Stimulated activated CD8-positive, alpha-beta memory T cell treated with anti-CD3 and anti-CD28 coated beads, Interleukin-12 subunit alpha, Interleukin-12 subunit beta, amount 100 ng/mL, for 1 hour (primary cell): ENCODE results near the gene NDFIP1.

Experiments
- DNase-seq: peaks from one replicate; pipeline ENCODE4 v3.0.0-alpha.2; 2020; ENCODE audit warnings: low read depth

NDFIP1 gene

GRCh38 chr5:142189813-142190212 is 81.2 kb downstream of the NDFIP1 start:
- DNase-seq = no peak

- DNase-seq = no peak
Measured at GRCh38 chr5:142191776-142192175, 83.2 kb downstream of the NDFIP1 start.

- DNase-seq = no peak
Measured at GRCh38 chr5:142192286-142193113, 83.9 kb downstream of the NDFIP1 start.

DNA sequence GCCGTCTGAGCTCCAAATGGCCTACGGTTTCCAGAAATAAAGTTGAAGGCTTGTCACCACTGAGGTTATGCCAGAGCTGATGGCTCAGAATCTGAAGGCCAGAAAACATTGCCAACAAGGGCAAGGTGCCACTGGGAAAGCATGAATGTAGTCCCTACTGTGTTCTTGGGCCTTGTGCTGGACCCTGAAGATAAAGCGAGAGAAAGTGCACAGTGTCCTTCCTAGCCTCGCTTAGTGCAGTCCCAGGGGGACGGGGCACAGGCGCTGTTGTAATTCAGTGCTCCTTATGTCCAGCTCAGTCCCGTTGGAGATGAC is 84.5 kb downstream of the NDFIP1 start:
- no peak for DNase-seq

- no peak for DNase-seq
Measured at GRCh38 chr5:142197098-142197497, 88.5 kb downstream of the NDFIP1 start.

DNA sequence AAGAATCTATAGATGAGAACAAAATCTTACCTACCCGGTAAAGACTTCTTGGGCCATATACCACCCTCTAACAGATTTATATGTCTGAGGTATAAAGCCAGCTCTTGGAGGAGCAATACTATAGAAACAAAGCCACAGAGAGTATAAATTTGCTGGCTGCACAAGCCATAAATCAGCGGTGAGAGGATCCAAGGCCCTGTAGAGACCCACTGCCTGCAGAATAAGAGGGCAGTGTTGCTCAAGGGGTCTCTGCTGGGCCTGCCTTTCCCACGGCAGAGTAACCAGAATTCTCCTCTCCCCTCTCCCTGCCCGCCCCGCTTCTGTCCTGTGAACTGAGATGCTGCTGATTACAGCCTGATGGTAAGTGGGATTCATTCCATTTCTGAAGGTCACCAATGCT is 89.2 kb downstream of the NDFIP1 start:
- DNase-seq = no peak

DNA sequence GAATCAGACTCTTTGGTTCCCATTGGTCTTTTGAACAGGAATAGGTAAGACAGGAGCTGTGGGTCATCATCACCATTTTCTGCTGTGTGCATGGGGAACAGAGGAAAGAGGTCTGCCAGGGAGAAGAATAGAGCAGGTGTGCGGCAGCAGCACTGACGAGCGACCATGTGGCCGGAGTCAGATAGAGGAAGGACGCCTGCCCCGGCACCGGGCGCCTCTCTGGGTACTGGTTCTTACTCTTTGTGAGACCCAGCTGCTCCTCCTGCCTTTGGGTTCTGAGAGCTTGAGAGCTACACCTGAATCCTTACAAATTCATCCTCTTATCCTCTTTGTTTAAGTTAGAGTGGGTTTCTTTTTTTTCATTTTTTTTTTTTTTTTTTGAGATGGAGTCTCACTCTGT is 90.8 kb downstream of the NDFIP1 start:
- DNase-seq = no peak

DNA sequence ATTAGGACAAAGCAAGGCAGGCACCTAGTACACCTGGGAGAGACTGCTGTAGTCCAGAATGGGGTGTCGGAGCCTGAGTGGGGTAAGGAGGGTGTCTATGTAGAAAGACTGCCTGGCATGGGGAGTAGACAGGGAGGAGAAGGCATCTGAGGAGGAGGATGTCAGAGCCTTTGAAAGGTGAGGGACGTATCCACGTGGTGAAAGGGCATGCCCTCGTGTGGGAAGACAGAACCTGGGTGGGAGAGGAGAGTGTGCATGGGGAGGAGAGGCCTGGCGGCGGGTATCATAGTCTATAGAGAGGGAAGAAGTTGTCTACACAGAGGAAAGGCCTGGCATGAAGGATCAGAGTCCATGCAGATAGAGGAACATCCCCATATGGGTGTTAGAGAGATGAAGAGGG is 91.8 kb downstream of the NDFIP1 start:
- DNase-seq = no peak

GRCh38 chr5:142201471-142201887 is 92.9 kb downstream of the NDFIP1 start:
- no peak for DNase-seq

DNA sequence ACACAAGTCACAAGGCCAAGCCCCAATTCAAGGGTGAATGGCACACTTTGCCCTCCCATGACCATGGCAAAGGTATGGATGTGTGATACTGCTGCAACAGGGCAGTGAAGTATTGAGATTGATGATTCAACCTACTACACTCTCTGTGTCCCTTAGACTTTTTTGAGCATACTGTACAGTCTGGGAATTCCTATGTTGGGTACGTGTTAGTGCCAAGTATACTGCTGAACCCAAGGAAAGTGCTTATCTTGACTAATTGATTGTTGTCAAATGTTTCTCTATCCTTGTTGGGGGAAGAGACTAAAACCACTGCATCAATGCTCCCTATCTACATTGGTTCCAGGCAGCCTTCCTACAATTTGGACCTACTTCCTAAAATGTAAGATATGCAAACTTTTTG is 93.7 kb downstream of the NDFIP1 start:
- no peak for DNase-seq
